Measurements from ENCODE around the gene CLASP1. TPM values are rescaled to one million over a fixed set of nuclear protein-coding genes. Genes with fewer than 3 reads are reported as not detected.

Gene CLASP1
- total RNA-seq, 4 donors from 2014 or later: 14.1 to 110 (median 55.9) TPM

- H3K4me1 ChIP-seq: peaks cover 0 to 3% of the 10 kb centered on the region in 2 donors
- H3K27me3 ChIP-seq: no peaks in the 10 kb centered on the region
- no peaks in the 10 kb centered on the region for H3K36me3 ChIP-seq
- intact Hi-C loops (cut with DNase I; ENCODE audit: low total_unique reads): no loop called here
- DNase-seq: no peak
- no peak for TF ChIP-seq POLR2A (IDR thresholded peaks at IDR 0.05)
- TF ChIP-seq, protein P1, sequence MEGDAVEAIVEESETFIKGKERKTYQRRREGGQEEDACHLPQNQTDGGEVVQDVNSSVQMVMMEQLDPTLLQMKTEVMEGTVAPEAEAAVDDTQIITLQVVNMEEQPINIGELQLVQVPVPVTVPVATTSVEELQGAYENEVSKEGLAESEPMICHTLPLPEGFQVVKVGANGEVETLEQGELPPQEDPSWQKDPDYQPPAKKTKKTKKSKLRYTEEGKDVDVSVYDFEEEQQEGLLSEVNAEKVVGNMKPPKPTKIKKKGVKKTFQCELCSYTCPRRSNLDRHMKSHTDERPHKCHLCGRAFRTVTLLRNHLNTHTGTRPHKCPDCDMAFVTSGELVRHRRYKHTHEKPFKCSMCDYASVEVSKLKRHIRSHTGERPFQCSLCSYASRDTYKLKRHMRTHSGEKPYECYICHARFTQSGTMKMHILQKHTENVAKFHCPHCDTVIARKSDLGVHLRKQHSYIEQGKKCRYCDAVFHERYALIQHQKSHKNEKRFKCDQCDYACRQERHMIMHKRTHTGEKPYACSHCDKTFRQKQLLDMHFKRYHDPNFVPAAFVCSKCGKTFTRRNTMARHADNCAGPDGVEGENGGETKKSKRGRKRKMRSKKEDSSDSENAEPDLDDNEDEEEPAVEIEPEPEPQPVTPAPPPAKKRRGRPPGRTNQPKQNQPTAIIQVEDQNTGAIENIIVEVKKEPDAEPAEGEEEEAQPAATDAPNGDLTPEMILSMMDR (IDR thresholded peaks at IDR 0.05): no peak
- H3K9me3 ChIP-seq: no peaks in the 10 kb centered on the region
- no peak overlapping the region for H3K4me3 ChIP-seq
- H3K27ac ChIP-seq: no peak overlapping the region
Observed at GRCh38 chr2:121534007-121534406, 115.3 kb downstream of the CLASP1 start.

DNA sequence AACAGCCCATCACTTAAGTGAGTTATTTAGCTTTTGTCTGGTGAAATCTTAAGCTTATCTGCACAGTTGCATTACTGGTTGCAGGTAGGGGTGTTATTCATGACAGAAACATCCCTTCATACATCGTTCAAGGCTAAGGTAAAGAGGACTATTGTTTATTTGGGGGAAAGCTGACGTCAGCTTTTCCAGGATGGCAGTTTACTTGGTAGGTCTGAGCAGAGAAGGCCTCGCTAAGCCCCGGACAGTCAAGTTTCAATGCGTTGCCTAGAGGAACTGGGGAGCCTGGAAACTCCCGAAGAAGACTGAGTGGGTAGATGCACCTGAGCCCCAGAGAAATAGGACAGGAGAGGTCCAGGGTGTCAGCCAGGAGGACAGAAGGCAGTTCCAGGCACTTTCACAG lies 116.4 kb downstream of the CLASP1 start:
- intact Hi-C loops (cut with DNase I; ENCODE audit: low total_unique reads): no loop called here
- H3K4me1 ChIP-seq: peaks cover 0 to 3% of the 10 kb centered on the region in 2 donors

GRCh38 chr2:121532347-121532766 lies 116.9 kb downstream of the CLASP1 start:
- peaks cover 0 to 3% of the 10 kb centered on the region in 2 donors for H3K4me1 ChIP-seq
- intact Hi-C loops (cut with DNase I; ENCODE audit: low total_unique reads): no loop called here
- no peak overlapping the region for H3K4me3 ChIP-seq

More for the DNA sequence above, 116.4 kb downstream of the CLASP1 start:
- Histone ChIP-seq H3K4me3 (no peak overlapping the region), H3K27ac (no peak overlapping the region), H3K36me3 (no peaks in the 10 kb centered on the region), H3K9me3 (no peaks in the 10 kb centered on the region), H3K27me3 (no peaks in the 10 kb centered on the region)
- DNase-seq: no peak
- TF ChIP-seq, protein P1 (IDR thresholded peaks at IDR 0.05): no peak
- TF ChIP-seq POLR2A (IDR thresholded peaks at IDR 0.05): no peak

DNA sequence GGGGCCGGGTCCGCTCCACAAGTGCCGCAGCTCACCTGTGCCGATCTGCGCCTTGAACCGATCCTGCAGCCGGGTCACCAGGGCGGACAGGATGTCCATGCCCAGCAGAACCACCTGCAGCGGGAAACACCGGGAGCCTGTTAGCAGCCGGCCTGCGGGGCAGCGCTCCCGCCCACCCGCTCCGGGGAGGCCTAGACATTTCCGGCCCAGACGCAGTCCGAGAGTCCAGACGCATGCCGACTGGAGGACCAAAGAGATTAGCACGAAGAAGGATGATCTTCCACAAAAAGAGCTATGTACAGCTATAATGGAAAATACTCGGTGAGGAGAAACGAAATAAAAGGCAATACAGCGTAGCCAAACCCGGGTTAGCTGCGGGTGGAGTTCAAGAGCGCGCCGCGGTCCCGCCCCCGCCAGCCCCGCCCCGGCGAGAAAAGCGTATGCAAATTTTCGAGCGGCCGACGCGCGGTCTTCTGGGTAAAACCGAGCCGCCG lies 119.0 kb downstream of the CLASP1 start:
- H3K27ac ChIP-seq: peak overlapping the region; percentile 96 to 99
- H3K4me1 ChIP-seq: peaks cover 0 to 3% of the 10 kb centered on the region in 2 donors
- no peaks in the 10 kb centered on the region for H3K9me3 ChIP-seq
- TF ChIP-seq POLR2A (IDR thresholded peaks at IDR 0.05): no peak
- TF ChIP-seq, protein P1 (IDR thresholded peaks at IDR 0.05): no peak
- intact Hi-C loops (cut with DNase I; ENCODE audit: low total_unique reads): no loop called here
- H3K27me3 ChIP-seq: no peaks in the 10 kb centered on the region
- H3K4me3 ChIP-seq: peak overlapping the region; percentile 69 to 77
- no peaks in the 10 kb centered on the region for H3K36me3 ChIP-seq
- DNase-seq: peak; percentile 77 to 80

More at GRCh38 chr2:121532347-121532766, 116.9 kb downstream of the CLASP1 start:
- Histone ChIP-seq H3K27me3 (no peaks in the 10 kb centered on the region), H3K9me3 (no peaks in the 10 kb centered on the region), H3K27ac (peak overlapping the region; percentile 36 to 96), H3K36me3 (no peaks in the 10 kb centered on the region)
- TF ChIP-seq, protein P1 (IDR thresholded peaks at IDR 0.05): no peak
- TF ChIP-seq POLR2A (IDR thresholded peaks at IDR 0.05): no peak
- DNase-seq: no peak

- DNase-seq: peak; percentile 65 to 67
- no peak for TF ChIP-seq POLR2A (IDR thresholded peaks at IDR 0.05)
- TF ChIP-seq, protein P1 (IDR thresholded peaks at IDR 0.05): no peak
- H3K9me3 ChIP-seq: no peaks in the 10 kb centered on the region
- H3K27ac ChIP-seq: peak overlapping the region; percentile 96 to 99
- intact Hi-C loops (cut with DNase I; ENCODE audit: low total_unique reads): loop anchor here (10.0 kb wide), 1 partner anchor 205 kb away; the partner anchor contains the start of gene NIFK
- peak overlapping the region; percentile 69 to 77 for H3K4me3 ChIP-seq
- H3K36me3 ChIP-seq: no peaks in the 10 kb centered on the region
- H3K27me3 ChIP-seq: no peaks in the 10 kb centered on the region
- peaks cover 0 to 3% of the 10 kb centered on the region in 2 donors for H3K4me1 ChIP-seq
Observed at GRCh38 chr2:121529439-121530211, 119.6 kb downstream of the CLASP1 start.
